Measurements from ENCODE around the gene FBXL14.
"Not testable (repeated sequence)": the region's sequence is repeated elsewhere in the genome, so short reads cannot be mapped to it uniquely, and the experiment has no call there.

FBXL14 gene

DNA sequence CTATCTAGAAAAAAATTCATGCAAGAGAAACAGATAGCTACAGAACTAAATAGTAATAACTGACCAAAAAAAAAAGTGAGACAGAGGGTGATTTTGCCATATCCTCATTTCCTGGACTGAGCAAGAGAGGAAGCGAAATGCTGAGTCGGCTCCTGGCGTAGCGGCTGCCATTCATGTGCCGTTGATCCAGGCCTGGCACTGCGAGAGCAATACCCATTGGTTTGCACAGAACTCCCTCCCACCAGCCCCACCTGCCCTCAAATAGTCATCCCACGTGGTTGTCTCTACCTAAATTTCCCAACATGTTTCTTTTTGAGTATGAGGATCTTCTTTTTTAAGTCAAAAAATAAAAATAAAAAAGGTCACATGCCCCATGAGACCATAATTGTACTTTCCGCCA is 25.2 kb upstream of the FBXL14 start:
- no peak for DNase-seq (ENCODE audit: low spot score)

DNA sequence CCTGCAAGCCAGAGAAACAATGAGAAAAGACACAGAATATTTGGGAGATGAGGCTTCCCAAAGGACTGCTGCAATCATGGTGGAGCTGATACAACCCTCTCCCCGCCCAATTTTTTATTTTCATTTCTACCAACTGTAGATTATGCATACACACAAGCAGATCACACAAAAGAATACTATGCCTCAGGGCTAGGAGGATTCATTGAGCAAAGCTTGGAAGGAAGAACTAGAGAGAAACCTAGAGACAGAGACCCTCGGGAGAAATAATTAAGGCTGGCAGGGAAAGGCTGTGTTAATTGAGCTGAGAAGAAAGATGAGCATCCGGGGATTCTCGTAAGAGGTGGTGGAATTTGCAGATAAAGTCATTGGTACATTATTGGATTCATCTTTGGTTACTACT is 24.8 kb upstream of the FBXL14 start:
- DNase-seq (ENCODE audit: low spot score): no peak

DNA sequence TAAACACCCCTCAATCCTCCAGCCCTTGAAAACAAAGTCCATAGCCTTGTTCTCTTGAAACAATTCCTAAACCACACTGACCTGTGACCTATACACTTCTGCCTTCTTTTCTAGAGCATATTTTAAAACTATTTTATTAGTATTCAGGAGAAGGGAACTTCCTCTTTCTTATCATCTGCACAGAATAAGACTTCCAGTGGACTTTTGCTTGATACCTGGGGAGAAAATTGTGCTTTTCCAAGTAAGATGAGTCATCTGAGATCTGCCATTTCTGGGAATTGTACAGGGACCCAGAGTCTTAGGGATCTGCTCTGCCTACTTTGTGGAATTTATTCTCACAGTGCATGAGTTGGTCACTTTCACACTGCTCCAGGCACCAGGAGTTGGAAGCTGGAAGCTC is 24.1 kb upstream of the FBXL14 start:
- DNase-seq (ENCODE audit: low spot score): no peak

DNA sequence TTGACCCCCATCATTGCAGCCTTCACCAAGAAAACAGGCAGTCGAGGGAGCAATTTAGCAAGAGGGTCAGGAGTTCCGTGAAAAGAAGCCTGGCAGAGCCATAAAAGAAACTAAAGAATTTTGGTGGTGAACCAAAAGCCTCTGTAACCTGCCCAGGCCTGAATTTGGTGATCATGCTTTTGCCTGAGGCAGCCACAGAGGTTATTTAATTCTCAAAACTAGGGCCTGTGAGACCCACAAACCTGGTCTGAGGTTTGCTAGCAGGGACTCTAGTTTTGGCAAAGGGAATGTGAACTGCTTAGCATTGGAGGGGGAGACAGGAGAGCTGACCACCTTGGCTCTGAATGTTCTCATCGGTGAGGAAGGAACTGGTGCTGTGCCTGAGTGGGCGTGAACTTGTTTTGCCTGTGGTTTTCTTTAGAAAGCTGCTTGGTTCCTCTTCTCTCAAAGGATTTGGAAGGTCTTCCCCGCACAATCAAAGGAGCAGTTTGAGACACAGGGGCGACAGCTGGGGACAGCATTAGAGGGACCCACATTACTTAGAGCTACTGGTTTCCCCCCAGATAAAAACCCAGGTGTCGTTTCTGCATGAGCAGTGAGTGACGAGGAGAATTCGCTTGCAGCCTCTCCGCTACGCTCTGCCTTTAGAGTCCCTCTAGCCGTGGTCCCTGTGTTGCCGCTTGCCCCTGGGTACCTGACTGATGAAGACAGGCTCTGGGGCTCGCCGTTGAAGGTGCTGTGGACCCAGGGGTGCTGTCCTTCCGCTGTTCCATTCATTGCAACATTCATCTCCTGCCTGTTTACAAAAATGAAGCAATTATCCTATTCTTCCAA is 22.1 kb upstream of the FBXL14 start:
- no peak for DNase-seq (ENCODE audit: low spot score)

DNA sequence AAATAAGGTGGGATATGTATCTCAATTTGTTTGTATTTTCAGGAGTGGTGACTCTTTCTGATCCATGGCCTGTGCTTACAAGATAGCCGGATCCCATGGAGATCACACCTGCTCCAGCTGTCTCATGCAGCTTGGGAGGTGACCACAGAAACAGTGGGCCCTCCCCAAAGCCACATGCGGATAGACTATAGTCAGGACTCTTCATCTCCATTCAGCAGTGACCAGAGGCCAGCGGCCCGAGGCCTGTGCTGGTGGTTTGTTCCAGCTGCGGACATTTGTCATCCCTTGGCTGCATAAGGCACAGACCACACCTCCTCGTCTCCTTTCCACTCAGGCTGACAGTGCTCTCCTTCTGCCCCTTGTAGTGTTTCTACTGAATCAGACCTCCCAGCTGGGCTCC is 20.0 kb upstream of the FBXL14 start:
- no peak for DNase-seq (ENCODE audit: low spot score)

DNA sequence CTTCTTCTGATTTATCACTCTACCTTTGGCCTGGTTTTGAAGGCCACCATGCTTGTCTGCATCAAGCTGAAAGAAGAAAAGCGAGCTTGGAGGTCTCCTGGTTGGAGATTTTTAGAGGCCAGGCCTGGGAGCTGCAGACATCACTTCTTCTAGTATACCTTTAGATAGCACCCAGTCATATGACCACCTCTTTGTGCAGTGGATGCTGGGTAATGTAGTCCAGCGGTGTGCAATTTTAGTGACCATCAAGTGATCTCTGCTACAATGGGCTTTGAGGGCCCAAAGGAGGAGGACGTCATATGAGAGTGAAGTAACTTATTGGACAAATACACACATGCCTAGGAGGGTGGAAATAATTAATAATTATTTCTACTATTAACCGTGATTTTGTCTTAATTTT is 19.5 kb upstream of the FBXL14 start:
- DNase-seq (ENCODE audit: low spot score): no peak

DNA sequence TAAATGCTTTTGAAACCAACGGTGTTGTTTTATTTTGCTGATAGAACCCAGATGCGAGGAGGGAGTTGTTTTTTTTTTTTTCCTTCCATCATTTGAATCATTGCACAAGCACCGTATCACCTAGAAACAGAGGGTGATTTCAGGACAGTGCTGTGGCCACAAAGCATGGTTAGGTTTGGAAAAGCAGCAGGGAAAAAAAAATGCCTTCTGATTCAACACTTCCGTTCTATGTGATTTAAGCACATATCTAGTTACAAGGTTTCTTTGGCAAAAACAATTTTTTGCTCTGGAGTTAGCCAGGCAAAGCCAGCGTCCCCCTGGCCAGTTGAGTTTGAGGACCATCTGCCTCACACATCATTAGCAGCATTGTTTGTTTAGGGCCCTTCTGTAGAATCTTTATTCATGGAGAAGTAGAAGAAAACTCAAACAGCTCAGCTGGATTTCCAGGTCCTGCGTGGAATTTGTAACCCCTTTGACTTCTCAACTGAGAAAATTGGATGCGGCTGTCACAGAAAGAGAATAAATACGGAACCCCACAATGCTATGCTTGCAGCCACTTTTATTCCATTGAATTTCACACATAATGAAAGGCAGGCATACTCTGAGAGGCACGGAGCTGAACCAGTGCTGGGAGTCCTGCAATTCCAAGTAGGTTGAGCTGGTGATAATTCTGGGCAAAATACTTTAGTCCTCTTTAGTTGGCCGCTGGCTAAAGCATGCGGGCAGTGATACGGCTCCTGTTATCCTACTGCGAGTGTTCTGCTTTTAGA is 17.6 kb upstream of the FBXL14 start:
- DNase-seq (ENCODE audit: low spot score): no peak

DNA sequence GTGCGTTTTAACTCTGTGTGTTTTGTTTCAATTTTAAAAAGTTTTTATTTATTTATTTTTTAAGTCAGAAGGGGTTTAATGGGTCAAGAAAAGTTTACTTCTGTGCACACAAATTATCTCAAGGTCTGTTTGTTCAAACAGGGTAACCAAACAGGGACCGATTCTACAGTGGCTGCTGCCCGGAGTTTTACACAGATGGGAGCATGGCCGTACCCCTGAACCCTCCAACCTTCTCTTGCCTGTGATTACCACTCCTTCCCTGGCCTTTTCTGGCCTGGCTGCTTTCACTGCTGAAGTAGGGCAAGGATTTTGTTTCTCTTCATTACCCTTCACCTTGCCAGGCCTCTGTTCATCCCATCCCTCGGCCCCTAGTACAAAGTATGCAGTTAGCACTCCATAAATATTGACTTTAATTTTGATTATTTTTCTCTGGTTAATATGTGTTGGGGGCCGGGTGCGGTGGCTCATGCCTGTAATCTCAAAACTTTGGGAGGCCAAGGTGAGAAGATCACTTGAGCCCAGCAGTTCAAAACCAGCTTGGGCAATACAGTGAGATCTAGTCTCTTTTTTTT is 15.8 kb upstream of the FBXL14 start:
- DNase-seq (ENCODE audit: low spot score): no peak

DNA sequence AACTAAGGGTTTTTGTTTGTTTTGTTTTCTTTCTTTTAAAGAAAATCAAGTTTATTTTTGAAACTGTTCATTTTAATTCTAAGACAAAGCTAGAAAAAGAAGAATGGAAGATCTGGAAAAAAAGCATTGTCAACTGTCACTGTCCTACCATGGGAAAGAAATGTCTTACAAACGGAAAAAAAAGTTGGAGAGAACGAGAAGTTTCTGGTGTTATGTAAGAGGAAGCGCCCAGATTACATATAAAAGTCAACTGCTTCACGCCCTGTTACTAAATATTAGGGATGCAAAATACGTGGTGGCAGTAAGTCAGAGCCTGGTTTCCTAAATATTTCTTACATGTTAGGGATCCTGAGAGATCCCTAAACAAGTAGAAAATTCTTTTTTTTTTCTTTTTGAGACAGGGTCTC is 14.3 kb upstream of the FBXL14 start:
- no peak for DNase-seq (ENCODE audit: low spot score)

DNA sequence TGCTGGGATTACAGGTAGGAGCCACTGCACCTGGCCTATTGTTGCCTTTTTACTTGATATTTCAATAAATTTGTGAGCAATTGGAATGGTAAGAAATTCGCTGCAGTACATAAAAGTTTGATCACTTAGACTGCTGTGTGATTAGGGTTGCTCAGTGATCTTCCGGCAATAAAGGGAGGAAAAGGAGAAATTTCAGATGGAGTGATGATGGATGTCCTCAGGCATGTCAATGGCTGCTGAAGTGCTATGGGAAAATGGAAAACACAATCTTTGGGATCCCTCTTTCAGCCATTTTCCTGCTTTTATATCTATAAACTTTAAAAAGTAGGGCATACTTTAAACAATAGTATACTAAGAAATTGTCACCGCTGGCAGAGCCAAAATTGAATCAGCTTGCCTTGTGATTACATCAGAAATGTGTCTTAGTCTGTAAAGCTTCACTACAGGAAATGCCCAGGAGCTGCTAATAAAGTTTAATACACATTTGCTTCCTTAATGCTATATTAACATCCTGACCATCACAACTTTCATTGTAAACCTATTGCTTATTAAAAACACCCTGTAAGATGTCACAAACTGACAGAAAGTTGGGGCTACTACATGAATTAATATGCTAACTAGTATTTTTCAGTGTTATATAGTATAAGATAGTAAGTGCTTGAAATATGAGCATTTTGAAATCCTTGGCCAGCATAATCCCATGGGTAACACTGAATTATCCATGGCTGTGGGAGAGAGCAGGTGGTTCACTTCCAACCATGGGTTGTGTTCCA is 13.7 kb upstream of the FBXL14 start:
- no peak for DNase-seq (ENCODE audit: low spot score)

DNA sequence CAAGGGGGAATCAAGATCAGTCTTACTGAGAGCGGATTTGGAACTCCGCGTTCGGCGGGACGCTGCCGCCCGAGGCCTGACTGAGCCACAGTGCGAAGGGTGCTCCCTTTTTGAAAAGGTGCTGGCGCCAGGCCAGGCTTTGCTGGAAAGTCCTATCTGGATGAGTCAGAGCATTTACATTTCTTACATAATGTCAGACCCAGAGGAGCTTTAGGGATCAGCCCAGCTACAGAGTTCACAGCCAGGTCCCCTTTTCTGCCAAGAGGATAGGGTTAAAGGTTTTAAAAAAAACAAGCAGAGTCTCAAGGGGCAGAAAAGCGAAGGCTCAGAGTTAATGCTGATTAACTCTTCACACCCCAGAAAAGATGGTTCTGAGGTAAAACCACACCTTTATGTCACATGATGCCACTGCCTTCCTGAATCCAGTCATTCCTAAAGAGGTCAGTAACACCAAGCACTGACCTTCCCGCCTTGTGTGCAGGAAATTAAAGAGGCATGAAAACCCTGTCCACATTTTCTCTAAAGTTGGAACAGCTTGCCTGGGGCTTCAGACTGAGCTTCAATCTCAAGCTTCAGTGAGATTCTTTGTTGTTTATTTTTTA is 11.7 kb upstream of the FBXL14 start:
- DNase-seq (ENCODE audit: low spot score): peak; percentile 68

DNA sequence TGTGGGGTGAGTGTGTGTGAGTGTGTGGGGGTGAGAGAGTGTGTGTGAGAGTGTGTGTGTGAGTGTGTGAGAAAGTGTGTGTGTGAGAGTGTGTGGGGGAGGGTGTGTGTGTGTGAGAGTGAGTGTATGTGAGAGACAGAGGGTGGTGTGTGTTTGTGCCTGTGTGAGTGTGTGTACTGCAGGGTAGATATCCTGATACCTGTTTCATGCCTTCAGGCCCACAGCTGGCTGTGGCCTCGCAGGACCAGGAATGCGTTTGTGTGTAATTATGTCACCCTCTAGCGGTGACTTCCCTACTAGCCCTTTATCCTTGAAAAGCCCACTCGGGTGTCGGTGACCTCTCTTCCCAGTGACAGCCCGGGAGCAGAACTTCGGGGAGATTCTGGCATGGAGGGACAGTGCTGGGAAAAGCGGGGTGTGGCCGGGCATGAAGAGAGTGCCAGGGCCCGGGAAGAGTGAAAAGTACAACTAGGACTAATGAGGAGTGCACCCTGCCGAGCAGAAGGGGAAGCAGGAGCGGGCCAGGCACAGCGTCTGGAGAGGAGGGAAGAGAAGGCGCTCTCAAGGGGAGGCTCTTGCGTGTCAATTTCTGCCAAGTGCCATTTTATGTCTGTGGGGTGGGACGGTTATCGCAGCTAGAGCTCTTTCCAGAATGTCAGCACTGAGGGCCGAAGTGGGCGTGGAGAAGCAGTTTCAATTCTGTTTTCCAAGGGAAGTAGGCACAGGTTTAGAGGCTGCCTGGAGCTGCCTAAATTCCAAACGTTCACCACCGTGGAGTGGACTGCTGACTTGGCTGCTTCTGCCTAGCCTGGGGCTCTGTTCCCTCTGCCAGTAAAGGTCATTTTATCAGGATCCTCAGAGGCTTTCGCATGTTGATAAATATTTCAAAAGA is 11.0 kb upstream of the FBXL14 start:
- peak; percentile 79 for DNase-seq (ENCODE audit: low spot score)

DNA sequence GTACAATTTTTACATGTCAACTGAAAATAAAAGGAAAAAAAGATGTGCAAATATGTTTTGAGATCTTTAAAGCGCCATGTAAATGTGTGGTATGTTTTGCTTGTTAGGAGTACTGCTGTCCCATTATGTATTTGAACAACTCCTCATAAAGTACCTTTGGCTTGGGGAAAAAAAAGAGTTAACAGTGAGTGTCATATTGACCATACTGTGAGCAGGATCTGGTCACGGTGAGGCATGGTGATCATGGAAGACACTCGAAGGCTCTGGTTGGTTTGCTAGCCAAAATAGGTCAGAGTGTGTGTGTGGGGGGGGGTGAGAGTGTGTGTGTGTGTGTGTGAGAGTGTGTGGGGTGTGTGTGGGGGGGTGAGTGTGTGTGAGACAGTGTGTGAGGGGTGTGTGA is 10.1 kb upstream of the FBXL14 start:
- DNase-seq (ENCODE audit: low spot score): no peak

DNA sequence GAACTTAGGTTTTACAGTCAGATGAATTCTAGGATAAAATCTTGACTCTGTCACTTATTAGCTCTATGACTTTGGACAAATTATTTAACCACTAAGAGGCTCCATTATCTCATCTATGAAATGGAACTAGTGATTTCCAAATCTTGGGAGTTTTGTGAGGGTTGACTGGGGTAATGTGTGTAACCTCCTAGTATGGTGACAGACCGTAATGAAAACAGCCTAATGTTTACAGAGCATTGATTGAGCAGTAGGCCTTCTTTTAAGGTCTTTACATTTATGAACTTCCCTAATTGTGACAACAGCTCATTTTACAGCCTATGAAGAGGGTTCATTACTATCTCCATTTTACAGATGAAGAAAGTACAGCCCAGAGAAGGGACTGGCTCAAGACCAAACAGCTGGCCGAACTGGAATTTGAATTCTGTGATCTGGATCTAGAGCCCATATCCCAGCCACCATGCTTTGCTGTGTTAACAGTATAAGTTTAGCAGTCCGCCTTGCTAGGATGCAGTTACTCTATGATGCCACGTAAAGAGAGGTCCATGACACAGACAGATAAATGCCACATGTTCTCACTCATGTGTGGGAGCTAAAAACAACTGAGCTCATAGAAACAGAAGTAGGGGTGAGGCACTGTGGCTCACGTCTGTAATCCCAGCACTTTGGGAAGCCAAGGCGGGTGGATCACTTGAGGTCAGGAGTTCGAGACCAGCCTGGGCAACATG is 9.1 kb upstream of the FBXL14 start:
- DNase-seq (ENCODE audit: low spot score): no peak

DNA sequence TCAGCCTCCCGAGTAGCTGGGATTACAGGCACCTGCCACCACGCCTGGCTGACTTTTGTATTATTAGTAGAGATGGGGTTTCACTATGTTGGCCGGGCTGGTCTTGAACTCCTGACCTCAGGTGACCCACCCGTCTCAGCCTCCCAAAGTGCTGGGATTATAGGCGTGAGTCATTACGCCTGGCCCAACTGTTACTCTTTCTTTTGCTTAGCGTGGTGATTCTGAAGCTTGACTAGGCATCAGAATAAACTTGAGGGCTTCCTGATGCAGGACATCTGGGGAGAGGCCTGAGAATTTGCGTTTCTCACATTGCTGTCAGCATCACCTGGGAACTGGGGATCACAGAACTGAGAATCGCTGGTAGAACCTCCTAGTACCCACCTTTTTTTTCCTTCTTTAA is 8.3 kb upstream of the FBXL14 start:
- DNase-seq (ENCODE audit: low spot score): not testable (repeated sequence)

DNA sequence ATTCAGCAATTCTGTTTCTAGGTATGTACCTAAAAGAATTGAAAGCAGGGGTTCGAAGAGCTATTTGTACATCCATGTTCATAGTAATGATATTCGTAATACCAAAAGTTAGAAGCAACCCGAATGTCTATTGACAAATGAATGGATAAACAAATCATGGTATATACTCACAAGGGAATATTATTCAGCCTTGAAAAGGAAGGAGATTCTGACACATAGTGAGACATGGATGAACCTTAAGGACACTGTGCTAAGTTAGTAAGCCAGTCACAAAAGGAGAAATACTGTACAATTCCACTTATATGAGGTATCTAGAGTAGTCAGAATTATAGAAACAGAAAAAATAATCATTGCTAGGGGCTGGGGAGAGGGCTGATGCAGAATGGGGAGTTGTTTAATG is 4.4 kb upstream of the FBXL14 start:
- DNase-seq (ENCODE audit: low spot score): no peak

DNA sequence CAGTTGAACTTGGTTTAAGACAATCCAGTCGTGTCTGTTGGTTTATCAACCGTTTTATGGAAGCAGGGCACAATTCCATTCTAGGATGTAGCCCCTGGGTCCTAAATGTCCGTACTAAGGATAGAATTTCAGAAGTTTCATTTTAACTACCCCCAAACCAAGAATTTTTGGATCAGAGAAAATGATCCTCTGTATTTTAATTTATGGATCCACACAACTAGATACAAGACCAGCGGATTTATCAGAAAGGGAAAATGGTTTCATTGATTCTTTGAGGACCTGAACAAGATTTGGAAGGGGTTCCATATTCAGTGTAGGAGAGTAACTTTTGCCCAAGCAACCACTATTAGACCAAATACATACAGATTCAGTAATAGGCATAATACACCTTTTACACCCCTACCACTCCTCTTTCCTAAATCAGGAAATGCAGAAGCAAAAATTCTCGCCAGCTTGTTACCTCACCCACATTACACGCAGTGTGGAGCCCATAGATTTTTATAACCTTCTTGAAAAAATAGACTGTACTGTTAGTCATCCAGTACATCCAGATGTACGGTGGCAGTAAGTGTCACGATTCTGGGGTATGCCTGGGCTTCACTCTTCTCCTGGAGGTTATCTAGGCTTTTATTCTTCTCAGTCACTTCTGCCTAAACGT is 1.4 kb upstream of the FBXL14 start:
- DNase-seq (ENCODE audit: low spot score): no peak

DNA sequence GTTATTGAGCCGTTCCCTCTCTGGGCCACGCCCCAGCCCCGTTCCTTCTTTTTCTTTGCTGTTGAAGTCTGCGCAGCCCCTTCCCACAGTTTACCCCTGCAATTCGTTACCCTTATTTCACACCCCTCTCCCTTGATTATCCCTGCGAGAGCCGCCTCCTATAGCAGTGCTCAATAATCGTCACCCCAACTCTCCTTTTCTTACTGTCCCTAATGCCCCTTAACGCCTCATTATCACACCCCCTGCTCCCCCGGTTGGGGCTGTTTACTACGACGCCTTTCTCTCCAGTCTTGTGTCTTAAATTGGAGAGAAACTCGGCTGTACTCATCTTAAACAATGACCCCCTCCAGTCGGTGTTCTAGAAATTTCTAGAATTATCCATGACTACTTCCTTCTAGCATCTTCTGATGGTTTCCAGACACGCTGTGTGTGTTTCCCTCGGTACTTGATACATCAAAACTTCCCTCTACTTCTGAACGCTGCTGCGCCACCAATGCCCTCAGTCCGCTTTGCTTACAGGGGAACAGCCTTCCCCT is 713 bp upstream of the FBXL14 start:
- peak; percentile 17 for DNase-seq (ENCODE audit: low spot score)

DNA sequence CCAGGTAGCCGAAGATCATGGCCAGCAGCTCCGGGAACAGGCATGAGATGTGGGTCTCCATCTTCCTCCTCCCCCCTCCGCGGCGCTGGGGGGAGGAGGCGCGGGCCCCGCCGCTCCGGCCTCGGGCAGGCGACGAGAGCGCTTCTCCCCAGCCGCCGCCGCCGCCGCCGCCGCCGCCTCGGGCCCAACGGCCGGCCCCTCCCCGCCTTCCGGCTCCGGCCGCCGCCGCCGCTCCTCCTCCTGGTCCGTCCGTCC is 448 bp downstream of the FBXL14 start:
- no peak for DNase-seq (ENCODE audit: low spot score)
